ENCODE results near the gene TRMT10A.

DNA sequence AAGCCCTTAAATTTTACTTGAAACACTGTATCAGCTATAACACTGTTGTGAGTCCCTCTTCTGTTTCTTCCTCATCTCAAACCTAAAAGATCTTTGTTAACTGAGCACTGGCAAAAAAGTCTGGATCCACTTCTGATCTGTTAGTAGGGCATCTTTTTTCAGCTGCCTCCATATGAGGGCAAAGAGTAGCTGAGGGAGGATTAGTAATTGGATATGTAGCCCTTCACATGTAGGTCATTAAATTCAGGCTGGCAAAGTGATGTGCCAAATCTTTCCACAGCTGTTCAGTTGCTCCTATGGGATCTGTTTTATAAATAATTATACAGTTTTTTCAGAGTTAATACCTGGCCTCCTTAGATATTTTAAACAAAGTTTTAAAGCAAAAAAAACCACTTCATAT lies 1.1 kb upstream of the TRMT10A start:
- TF ChIP-seq, protein P1, sequence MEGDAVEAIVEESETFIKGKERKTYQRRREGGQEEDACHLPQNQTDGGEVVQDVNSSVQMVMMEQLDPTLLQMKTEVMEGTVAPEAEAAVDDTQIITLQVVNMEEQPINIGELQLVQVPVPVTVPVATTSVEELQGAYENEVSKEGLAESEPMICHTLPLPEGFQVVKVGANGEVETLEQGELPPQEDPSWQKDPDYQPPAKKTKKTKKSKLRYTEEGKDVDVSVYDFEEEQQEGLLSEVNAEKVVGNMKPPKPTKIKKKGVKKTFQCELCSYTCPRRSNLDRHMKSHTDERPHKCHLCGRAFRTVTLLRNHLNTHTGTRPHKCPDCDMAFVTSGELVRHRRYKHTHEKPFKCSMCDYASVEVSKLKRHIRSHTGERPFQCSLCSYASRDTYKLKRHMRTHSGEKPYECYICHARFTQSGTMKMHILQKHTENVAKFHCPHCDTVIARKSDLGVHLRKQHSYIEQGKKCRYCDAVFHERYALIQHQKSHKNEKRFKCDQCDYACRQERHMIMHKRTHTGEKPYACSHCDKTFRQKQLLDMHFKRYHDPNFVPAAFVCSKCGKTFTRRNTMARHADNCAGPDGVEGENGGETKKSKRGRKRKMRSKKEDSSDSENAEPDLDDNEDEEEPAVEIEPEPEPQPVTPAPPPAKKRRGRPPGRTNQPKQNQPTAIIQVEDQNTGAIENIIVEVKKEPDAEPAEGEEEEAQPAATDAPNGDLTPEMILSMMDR (IDR thresholded peaks at IDR 0.05), result no peak
- no peak for TF ChIP-seq EZH2 (IDR thresholded peaks at IDR 0.05)
